HepG2 (cell line): ENCODE data around the gene SIK3. TPM values are rescaled to one million over a fixed set of nuclear protein-coding genes. Genes with fewer than 3 reads are reported as not detected.
A peak's percentile ranks its signal among the peaks of the same experiment; 100 is the strongest.

Experiments used
- BCL6 ChIP-seq: IDR thresholded peaks from 2 replicates; pipeline ENCODE4 v1.6.1; 2016; ENCODE audit warnings: missing genetic modification reagents, missing compliant biosample characterization
- CAMTA2 ChIP-seq: sonication (generic); formaldehyde crosslinking; IDR thresholded peaks from 2 replicates; pipeline ENCODE4 v1.4.0; 2020; ENCODE audit warnings: mild to moderate bottlenecking, missing genetic modification reagents, borderline replicate concordance
- CREM ChIP-seq, 2 experiments: sonication (generic) in 1 of 2; formaldehyde crosslinking in 1 of 2; IDR thresholded peaks; 2 replicates each; pipeline versions ENCODE4 v1.4.0 to v1.6.1; 2016 to 2020; ENCODE audit warnings: antibody characterized with exemption in 1 of 2, mild to moderate bottlenecking in 1 of 2, missing genetic modification reagents in 1 of 2
- DMTF1 ChIP-seq: sonication (generic); formaldehyde crosslinking; IDR thresholded peaks from 2 replicates; pipeline ENCODE4 v1.4.0; 2020; ENCODE audit warnings: mild to moderate bottlenecking, missing genetic modification reagents
- EP300 ChIP-seq, 3 experiments: sonication (generic) in 1 of 3; formaldehyde crosslinking in 1 of 3; IDR thresholded peaks; 2 replicates each; pipeline versions ENCODE4 v1.5.1 to v1.6.1; 2011 to 2020; ENCODE audit warnings: low read depth in 2 of 3, low read length in 2 of 3, borderline replicate concordance in 1 of 3, improper control_type of control experiment in 1 of 3, mild to moderate bottlenecking in 1 of 3, missing genetic modification reagents in 1 of 3, moderate library complexity in 1 of 3
- NFYC ChIP-seq: IDR thresholded peaks from 2 replicates; pipeline ENCODE4 v1.6.1; 2016; ENCODE audit warnings: missing genetic modification reagents, missing compliant biosample characterization
- PITX1 ChIP-seq: sonication (generic); formaldehyde crosslinking; IDR thresholded peaks from 2 replicates; pipeline ENCODE4 v1.5.1; 2020; ENCODE audit warnings: mild to moderate bottlenecking, missing genetic modification reagents
- POLR2AphosphoS2 ChIP-seq: IDR thresholded peaks from 2 replicates; pipeline ENCODE4 v1.6.1; 2011; ENCODE audit warnings: low read depth, low read length, improper control_type of control experiment
- RAD21 ChIP-seq: fragments of 450-650 bp; formaldehyde crosslinking; IDR thresholded peaks from 2 replicates; pipeline ENCODE4 v1.5.0; 2020; ENCODE audit warnings: mild to moderate bottlenecking
- STAG1 ChIP-seq: sonication (generic); formaldehyde crosslinking; IDR thresholded peaks from 2 replicates; pipeline ENCODE4 v1.4.0; 2020; ENCODE audit warnings: missing genetic modification reagents
- TBP ChIP-seq: sonication (generic); formaldehyde crosslinking; IDR thresholded peaks from 2 replicates; pipeline ENCODE4 v1.5.0; 2020; ENCODE audit warnings: missing genetic modification reagents
- ZFP91 ChIP-seq: sonication (generic); formaldehyde crosslinking; IDR thresholded peaks from 2 replicates; pipeline ENCODE4 v1.9.0; 2022; ENCODE audit warnings: missing genetic modification reagents, mild to moderate bottlenecking, borderline replicate concordance
- ZNF225 ChIP-seq: sonication (generic); formaldehyde crosslinking; IDR thresholded peaks from 2 replicates; pipeline ENCODE4 v1.4.0; 2020; ENCODE audit warnings: mild to moderate bottlenecking, missing genetic modification reagents
- ZNF570 ChIP-seq: sonication (generic); formaldehyde crosslinking; IDR thresholded peaks from 2 replicates; pipeline ENCODE4 v1.4.0; 2020; ENCODE audit warnings: mild to moderate bottlenecking, missing genetic modification reagents, borderline replicate concordance
- polyA plus RNA-seq, 8 experiments: library from polyadenylated mRNA; depleted of rRNA in 3 of 8; stranded (reverse) in 7 of 8; unstranded in 1 of 8; fragments of >200 nt; fragmentation: Illumina TruSeq in 4 of 8; extraction: Trizol in 4 of 8; gene quantifications; 2 replicates each; pipeline versions ENCODE4 v1.2.1 to v1.2.3, GENCODE V29; 2011 to 2016; ENCODE audit warnings: low read depth in 4 of 8, missing spikeins in 1 of 8, mixed read lengths in 1 of 8; ENCODE audit not compliant: insufficient read depth in 1 of 8
- total RNA-seq, 5 experiments: library from RNA; depleted of rRNA; stranded (reverse); fragments of >200 nt; fragmentation: Illumina TruSeq; extraction: Trizol; gene quantifications; 2 replicates each; pipeline ENCODE4 v1.2.3, GENCODE V29; 2016; ENCODE audit warnings: low read depth in 1 of 5
- TF ChIP-seq, protein P1 (sequence below): sonication (generic); formaldehyde crosslinking; IDR thresholded peaks from 2 replicates; pipeline ENCODE4 v1.8.1; 2023; ENCODE audit warnings: mild to moderate bottlenecking, missing genetic modification reagents
- TF ChIP-seq, protein P2 (sequence below): sonication (generic); formaldehyde crosslinking; IDR thresholded peaks from 2 replicates; pipeline ENCODE4 v1.4.0; 2020; ENCODE audit warnings: missing genetic modification reagents
- TF ChIP-seq, protein P3 (sequence below): IDR thresholded peaks from 2 replicates; pipeline ENCODE4 v1.4.0; 2020; ENCODE audit warnings: mild to moderate bottlenecking, missing genetic modification reagents

SIK3 gene
- total and polyA plus RNA-seq, 2 of the 13 experiments (the other 11 are each of a cell fraction or from before 2014, with no cell fraction given) = 5.7 to 9.8 TPM

- peak; percentile 61 for TF ChIP-seq STAG1 (CRISPR knock-in tag)
- TF ChIP-seq ZFP91 (CRISPR knock-in tag) = 0 out of 2 replicates have a peak, but pooled peaks have one; percentile 3
- no peak for TF ChIP-seq DMTF1
- TF ChIP-seq BCL6 (CRISPR knock-in tag) = 0 out of 2 replicates have a peak, but pooled peaks have one; percentile 5
- no peak for TF ChIP-seq ZNF225
- no peak for TF ChIP-seq POLR2AphosphoS2
- TF ChIP-seq RAD21 (CRISPR knock-in tag) = peak; percentile 61; the same call in 1 of the 2 replicates
- TF ChIP-seq, protein P1, sequence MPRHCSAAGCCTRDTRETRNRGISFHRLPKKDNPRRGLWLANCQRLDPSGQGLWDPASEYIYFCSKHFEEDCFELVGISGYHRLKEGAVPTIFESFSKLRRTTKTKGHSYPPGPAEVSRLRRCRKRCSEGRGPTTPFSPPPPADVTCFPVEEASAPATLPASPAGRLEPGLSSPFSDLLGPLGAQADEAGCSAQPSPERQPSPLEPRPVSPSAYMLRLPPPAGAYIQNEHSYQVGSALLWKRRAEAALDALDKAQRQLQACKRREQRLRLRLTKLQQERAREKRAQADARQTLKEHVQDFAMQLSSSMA (CRISPR knock-in tag) = no peak
- TF ChIP-seq CAMTA2 (CRISPR knock-in tag) = no peak
- TF ChIP-seq NFYC (CRISPR knock-in tag) = peak; percentile 64
- no peak for TF ChIP-seq TBP (CRISPR knock-in tag)
- no peak for TF ChIP-seq ZNF570 (CRISPR knock-in tag)
- TF ChIP-seq PITX1 (CRISPR knock-in tag) = peak; percentile 28; the same call in 1 of the 2 replicates
- peak; percentile 45; the same call in 1 of the 2 replicates for TF ChIP-seq CREM (IDR thresholded peaks at IDR 0.05)
- TF ChIP-seq CREM (CRISPR knock-in tag; IDR thresholded peaks at IDR 0.05) = no peak
- TF ChIP-seq, protein P2, sequence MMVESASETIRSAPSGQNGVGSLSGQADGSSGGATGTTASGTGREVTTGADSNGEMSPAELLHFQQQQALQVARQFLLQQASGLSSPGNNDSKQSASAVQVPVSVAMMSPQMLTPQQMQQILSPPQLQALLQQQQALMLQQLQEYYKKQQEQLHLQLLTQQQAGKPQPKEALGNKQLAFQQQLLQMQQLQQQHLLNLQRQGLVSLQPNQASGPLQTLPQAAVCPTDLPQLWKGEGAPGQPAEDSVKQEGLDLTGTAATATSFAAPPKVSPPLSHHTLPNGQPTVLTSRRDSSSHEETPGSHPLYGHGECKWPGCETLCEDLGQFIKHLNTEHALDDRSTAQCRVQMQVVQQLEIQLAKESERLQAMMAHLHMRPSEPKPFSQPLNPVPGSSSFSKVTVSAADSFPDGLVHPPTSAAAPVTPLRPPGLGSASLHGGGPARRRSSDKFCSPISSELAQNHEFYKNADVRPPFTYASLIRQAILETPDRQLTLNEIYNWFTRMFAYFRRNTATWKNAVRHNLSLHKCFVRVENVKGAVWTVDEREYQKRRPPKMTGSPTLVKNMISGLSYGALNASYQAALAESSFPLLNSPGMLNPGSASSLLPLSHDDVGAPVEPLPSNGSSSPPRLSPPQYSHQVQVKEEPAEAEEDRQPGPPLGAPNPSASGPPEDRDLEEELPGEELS (CRISPR knock-in tag) = no peak
- peak in 1 of 2 experiments; percentile 25; a peak in 1 of 4 replicates for TF ChIP-seq EP300 (IDR thresholded peaks at IDR 0.05; ENCODE audit: low read depth in 2 of 2, low read length in 2 of 2)
- no peak for TF ChIP-seq EP300 (CRISPR knock-in tag; IDR thresholded peaks at IDR 0.05; ENCODE audit: borderline replicate concordance)
- TF ChIP-seq, protein P3, sequence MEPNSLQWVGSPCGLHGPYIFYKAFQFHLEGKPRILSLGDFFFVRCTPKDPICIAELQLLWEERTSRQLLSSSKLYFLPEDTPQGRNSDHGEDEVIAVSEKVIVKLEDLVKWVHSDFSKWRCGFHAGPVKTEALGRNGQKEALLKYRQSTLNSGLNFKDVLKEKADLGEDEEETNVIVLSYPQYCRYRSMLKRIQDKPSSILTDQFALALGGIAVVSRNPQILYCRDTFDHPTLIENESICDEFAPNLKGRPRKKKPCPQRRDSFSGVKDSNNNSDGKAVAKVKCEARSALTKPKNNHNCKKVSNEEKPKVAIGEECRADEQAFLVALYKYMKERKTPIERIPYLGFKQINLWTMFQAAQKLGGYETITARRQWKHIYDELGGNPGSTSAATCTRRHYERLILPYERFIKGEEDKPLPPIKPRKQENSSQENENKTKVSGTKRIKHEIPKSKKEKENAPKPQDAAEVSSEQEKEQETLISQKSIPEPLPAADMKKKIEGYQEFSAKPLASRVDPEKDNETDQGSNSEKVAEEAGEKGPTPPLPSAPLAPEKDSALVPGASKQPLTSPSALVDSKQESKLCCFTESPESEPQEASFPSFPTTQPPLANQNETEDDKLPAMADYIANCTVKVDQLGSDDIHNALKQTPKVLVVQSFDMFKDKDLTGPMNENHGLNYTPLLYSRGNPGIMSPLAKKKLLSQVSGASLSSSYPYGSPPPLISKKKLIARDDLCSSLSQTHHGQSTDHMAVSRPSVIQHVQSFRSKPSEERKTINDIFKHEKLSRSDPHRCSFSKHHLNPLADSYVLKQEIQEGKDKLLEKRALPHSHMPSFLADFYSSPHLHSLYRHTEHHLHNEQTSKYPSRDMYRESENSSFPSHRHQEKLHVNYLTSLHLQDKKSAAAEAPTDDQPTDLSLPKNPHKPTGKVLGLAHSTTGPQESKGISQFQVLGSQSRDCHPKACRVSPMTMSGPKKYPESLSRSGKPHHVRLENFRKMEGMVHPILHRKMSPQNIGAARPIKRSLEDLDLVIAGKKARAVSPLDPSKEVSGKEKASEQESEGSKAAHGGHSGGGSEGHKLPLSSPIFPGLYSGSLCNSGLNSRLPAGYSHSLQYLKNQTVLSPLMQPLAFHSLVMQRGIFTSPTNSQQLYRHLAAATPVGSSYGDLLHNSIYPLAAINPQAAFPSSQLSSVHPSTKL (CRISPR knock-in tag) = 0 out of 2 replicates have a peak, but pooled peaks have one; percentile 11
Measured at GRCh38 chr11:116825434-116825833, 272.8 kb downstream of the SIK3 start (continued).
